ENCODE measurements around the gene HERC4. TPM values are rescaled to one million over a fixed set of nuclear protein-coding genes. Genes with fewer than 3 reads are reported as not detected.

Gene HERC4
- total RNA-seq, 2 experiments from 2014 or later = 46.0 to 46.8 TPM

GRCh38 chr10:68090586-68090985, 15.5 kb upstream of the HERC4 start:
- Histone ChIP-seq H3K27ac (ENCODE audit: low read depth in 1 of 2, low read length in 2 of 2) (no peak overlapping the region), H3K27me3 (ENCODE audit: control insufficient read depth in 1 of 2, insufficient read depth in 2 of 2, low read length in 2 of 2) (no peaks in the 10 kb centered on the region), H3K9me3 (ENCODE audit: control insufficient read depth in 1 of 2, insufficient read depth in 1 of 2, low read length in 2 of 2) (no peaks in the 10 kb centered on the region), H3K4me1 (ENCODE audit: insufficient read depth, low read length) (no peaks in the 10 kb centered on the region), H3K4me3 (ENCODE audit: low read length) (no peak overlapping the region), H3K36me3 (ENCODE audit: insufficient read depth, low read length) (no peaks in the 10 kb centered on the region)
- no peaks in the 10 kb centered on the region for H3K9me3 Mint-ChIP-seq
- POLR2A ChIA-PET = interaction anchor here (1.0 kb wide), 1 partner anchor 242 kb away, joined by 3 read pairs; the partner anchor contains the start of gene PBLD
- no peaks in the 10 kb centered on the region for H3K27me3 Mint-ChIP-seq
- no peaks in the 10 kb centered on the region for H3K4me1 Mint-ChIP-seq (ENCODE audit: low read depth)
- no peaks in the 10 kb centered on the region for H3K36me3 Mint-ChIP-seq (ENCODE audit: low read depth)
- DNase-seq = no peak
- no peak overlapping the region for H3K27ac Mint-ChIP-seq
- ATAC-seq (ENCODE audit: poor library complexity) = no peak
- intact Hi-C loops (cut with DNase I, micrococcal nuclease) = no loop called here
- TF ChIP-seq, protein P1, sequence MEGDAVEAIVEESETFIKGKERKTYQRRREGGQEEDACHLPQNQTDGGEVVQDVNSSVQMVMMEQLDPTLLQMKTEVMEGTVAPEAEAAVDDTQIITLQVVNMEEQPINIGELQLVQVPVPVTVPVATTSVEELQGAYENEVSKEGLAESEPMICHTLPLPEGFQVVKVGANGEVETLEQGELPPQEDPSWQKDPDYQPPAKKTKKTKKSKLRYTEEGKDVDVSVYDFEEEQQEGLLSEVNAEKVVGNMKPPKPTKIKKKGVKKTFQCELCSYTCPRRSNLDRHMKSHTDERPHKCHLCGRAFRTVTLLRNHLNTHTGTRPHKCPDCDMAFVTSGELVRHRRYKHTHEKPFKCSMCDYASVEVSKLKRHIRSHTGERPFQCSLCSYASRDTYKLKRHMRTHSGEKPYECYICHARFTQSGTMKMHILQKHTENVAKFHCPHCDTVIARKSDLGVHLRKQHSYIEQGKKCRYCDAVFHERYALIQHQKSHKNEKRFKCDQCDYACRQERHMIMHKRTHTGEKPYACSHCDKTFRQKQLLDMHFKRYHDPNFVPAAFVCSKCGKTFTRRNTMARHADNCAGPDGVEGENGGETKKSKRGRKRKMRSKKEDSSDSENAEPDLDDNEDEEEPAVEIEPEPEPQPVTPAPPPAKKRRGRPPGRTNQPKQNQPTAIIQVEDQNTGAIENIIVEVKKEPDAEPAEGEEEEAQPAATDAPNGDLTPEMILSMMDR (IDR thresholded peaks at IDR 0.05) = no peak
- no peak overlapping the region for H3K4me3 Mint-ChIP-seq
- CTCF ChIA-PET = interaction anchor here (0.6 kb wide), 1 partner anchor 205 kb away, joined by 3 read pairs; no protein-coding TSS in a partner anchor

GRCh38 chr10:68088740-68089139, 13.7 kb upstream of the HERC4 start:
- intact Hi-C loops (cut with DNase I, micrococcal nuclease) = no loop called here
- TF ChIP-seq, protein P1 (IDR thresholded peaks at IDR 0.05) = no peak
- ChIA-PET POLR2A (interaction anchor here (0.6 kb wide), 1 partner anchor 197 kb away, joined by 3 read pairs; no protein-coding TSS in a partner anchor), CTCF (no interaction called here)
- Mint-ChIP-seq H3K27me3 (peaks cover 4% of the 10 kb centered on the region), H3K4me3 (no peak overlapping the region), H3K4me1 (ENCODE audit: low read depth) (no peaks in the 10 kb centered on the region), H3K9me3 (no peaks in the 10 kb centered on the region), H3K27ac (no peak overlapping the region), H3K36me3 (ENCODE audit: low read depth) (no peaks in the 10 kb centered on the region)
- no peak overlapping the region for H3K4me3 ChIP-seq (ENCODE audit: low read length)
- no peaks in the 10 kb centered on the region for H3K36me3 ChIP-seq (ENCODE audit: insufficient read depth, low read length)
- H3K4me1 ChIP-seq (ENCODE audit: insufficient read depth, low read length) = no peaks in the 10 kb centered on the region
- no peaks in the 10 kb centered on the region for H3K27me3 ChIP-seq (ENCODE audit: control insufficient read depth in 1 of 2, insufficient read depth in 2 of 2, low read length in 2 of 2)
- DNase-seq = no peak
- no peak overlapping the region for H3K27ac ChIP-seq (ENCODE audit: low read depth in 1 of 2, low read length in 2 of 2)
- no peaks in the 10 kb centered on the region for H3K9me3 ChIP-seq (ENCODE audit: control insufficient read depth in 1 of 2, insufficient read depth in 1 of 2, low read length in 2 of 2)
- ATAC-seq (ENCODE audit: poor library complexity) = no peak

GRCh38 chr10:68087685-68088401, 12.8 kb upstream of the HERC4 start:
- Histone ChIP-seq H3K27me3 (ENCODE audit: control insufficient read depth in 1 of 2, insufficient read depth in 2 of 2, low read length in 2 of 2) (no peaks in the 10 kb centered on the region), H3K36me3 (ENCODE audit: insufficient read depth, low read length) (no peaks in the 10 kb centered on the region), H3K4me3 (ENCODE audit: low read length) (no peak overlapping the region), H3K27ac (ENCODE audit: low read depth in 1 of 2, low read length in 2 of 2) (no peak overlapping the region), H3K4me1 (ENCODE audit: insufficient read depth, low read length) (no peaks in the 10 kb centered on the region), H3K9me3 (ENCODE audit: control insufficient read depth in 1 of 2, insufficient read depth in 1 of 2, low read length in 2 of 2) (no peaks in the 10 kb centered on the region)
- ChIA-PET POLR2A (no interaction called here), CTCF (interaction anchor here (0.6 kb wide), 1 partner anchor 14 kb away, joined by 3 read pairs; no protein-coding TSS in a partner anchor)
- no peaks in the 10 kb centered on the region for H3K4me1 Mint-ChIP-seq (ENCODE audit: low read depth)
- H3K9me3 Mint-ChIP-seq = no peaks in the 10 kb centered on the region
- no peak for DNase-seq
- H3K27me3 Mint-ChIP-seq = peaks cover 7% of the 10 kb centered on the region
- intact Hi-C loops (cut with DNase I, micrococcal nuclease) = no loop called here
- H3K36me3 Mint-ChIP-seq (ENCODE audit: low read depth) = no peaks in the 10 kb centered on the region
- no peak overlapping the region for H3K4me3 Mint-ChIP-seq
- no peak for ATAC-seq (ENCODE audit: poor library complexity)
- TF ChIP-seq, protein P1 (IDR thresholded peaks at IDR 0.05) = no peak
- H3K27ac Mint-ChIP-seq = no peak overlapping the region

Measured in CD4-positive, alpha-beta T cell (primary cell).